IPS-18c (cell line): ENCODE results near the gene PLSCR4.

Source experiments
- H3K4me3 ChIP-seq: 2 replicates; pipeline ENCODE4 v1.7.0; 2013; ENCODE audit warnings: low read depth, mild to moderate bottlenecking, low read length, moderate library complexity; ENCODE audit not compliant: insufficient read depth
- H3K9me3 ChIP-seq: one replicate; pipeline ENCODE4 v1.6.1; 2013; ENCODE audit warnings: mild to moderate bottlenecking, low read length, moderate library complexity; ENCODE audit not compliant: control insufficient read depth, insufficient read depth

PLSCR4 gene

GRCh38 chr3:146218880-146219866, 31.7 kb downstream of the PLSCR4 start:
- H3K9me3 ChIP-seq = no peaks in the 10 kb centered on the region
- no peak overlapping the region for H3K4me3 ChIP-seq

DNA sequence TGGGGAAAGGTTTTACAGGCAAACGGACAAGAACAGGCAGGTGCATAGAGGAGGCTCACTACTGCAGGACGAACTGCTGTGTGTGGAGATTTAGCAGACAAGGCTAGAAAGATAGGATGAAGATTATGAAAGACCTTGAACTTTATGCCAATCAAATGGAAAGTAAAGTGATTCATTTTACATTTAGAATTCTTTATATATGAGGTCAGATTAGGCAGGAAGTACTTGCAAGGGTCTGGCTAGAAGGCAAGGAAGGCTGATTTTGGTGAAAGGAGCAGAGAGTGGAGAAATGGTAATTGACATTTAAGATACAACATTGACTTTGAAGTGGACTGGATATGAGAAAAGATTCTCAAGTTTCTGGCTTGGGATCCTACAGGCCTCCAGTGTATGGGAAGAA, 33.6 kb downstream of the PLSCR4 start:
- H3K4me3 ChIP-seq = no peak overlapping the region
- no peaks in the 10 kb centered on the region for H3K9me3 ChIP-seq

DNA sequence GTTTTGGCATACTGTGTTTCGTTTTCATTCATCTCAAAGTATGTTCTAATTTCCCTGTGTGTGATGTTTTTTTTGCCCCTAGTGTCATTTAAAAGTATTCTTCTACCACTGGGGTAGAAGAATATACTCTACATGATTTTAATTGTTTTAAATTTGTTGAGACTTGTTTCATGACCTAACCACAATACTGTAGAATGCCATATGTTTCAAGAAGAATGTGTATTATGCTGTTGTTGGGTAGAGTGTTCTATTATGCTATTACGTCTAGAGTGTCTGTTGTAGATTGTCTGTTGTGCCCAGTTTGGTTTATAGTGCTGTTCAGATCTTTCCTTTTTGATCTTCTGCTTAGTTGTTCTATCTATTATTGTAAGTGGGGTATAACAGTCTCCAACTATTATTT, 36.4 kb downstream of the PLSCR4 start:
- H3K9me3 ChIP-seq = no peaks in the 10 kb centered on the region
- no peak overlapping the region for H3K4me3 ChIP-seq

DNA sequence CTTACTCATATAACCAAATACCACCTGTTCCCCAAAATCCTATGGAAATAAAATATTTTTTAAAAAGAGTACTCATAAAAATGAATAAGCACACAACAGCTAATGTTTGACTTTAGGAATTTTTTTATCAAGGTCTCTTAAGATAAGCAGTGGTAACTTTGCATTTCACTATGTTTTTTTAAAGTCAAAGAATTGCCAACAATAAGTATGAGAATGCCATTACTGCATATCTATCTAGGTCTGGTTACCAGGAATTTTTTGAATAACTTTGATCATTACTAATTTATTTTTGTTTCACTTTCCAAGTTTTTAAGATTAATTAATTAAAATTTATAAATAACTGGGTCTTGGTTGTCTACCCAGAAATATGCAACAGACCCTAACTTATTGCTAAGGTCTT, 41.5 kb downstream of the PLSCR4 start:
- H3K4me3 ChIP-seq = no peak overlapping the region

DNA sequence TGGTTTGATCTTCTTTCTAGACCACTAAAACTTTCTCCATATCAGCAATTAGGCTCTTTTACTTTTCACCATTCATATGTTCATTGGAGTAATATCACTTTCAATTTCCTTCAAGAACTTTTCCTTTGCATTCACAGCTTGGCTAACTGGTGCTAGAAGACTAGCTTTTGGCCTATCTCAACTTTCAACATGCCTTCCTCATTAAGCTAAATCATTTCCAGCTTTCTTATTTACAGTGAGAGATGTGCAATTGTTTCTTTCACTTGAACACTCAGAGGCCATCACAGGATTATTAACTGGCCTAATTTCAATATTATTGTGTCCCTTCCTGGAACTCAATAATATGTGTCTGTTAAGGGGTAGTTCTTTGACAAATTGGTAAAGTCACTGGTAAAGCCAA, 47.1 kb downstream of the PLSCR4 start:
- Histone ChIP-seq H3K9me3 (no peaks in the 10 kb centered on the region), H3K4me3 (no peak overlapping the region)

More for the DNA sequence above, 41.5 kb downstream of the PLSCR4 start:
- H3K9me3 ChIP-seq = no peaks in the 10 kb centered on the region

- no peak overlapping the region for H3K4me3 ChIP-seq
- no peaks in the 10 kb centered on the region for H3K9me3 ChIP-seq
These were observed 50.3 kb downstream of the PLSCR4 start for GRCh38 chr3:146200461-146201220.

DNA sequence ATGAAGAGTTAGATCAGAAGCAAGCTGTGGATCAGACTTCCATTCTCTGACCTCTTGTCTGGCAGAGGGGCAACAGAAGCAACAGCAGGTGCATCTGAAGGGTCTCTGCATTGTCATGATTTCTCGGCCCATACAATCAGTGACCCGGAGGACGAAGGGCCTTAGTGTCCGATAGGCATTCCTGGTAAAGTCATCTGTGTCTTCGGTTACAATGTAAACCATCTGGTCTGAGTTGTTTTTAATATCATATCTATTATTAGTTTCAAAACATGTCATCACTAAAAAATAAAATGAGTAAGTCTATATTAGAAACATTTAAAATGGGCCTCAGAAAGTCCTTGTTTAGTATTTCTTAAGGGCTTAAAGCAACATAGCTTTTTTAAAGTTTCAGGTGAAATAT, 51.1 kb downstream of the PLSCR4 start:
- H3K4me3 ChIP-seq = no peak overlapping the region
- H3K9me3 ChIP-seq = no peaks in the 10 kb centered on the region

DNA sequence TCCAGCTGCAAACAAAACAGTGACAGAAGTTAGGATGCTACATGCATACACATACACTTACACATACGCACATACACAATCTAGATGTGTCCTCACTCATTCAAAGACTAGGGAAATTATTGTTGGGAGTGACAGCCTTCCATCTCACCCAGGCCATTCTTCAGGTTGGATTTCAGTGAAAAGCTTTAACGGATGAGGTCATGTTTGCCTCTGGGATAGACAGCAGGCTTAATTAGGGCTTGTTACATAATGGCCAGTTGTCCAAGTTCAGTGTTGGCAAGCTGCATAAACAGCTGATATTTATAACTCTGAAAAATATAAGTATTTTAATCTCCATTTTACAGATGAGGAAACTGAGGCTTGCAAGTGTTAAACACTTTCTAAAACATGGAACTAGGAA, 54.1 kb downstream of the PLSCR4 start:
- Histone ChIP-seq H3K4me3 (no peak overlapping the region), H3K9me3 (no peaks in the 10 kb centered on the region)

DNA sequence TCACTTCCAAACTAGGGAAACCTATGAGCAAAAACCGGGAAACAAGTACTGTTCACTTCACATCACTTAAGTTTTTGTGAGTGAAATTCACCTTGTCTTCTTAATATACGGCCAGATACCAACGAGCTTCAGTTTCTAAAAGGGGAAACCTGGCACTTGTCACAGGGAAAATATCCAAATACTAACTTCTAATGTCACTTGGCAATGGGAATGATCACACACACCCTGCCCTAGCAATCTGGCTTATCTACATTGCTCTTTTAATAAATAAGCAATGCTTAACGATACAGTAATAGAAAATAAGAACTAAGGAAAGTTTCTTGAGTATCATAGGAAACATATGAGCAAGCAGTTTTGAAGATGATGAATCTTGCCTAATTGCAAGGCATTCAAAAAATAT, 55.3 kb downstream of the PLSCR4 start:
- Histone ChIP-seq H3K4me3 (no peak overlapping the region), H3K9me3 (no peaks in the 10 kb centered on the region)

GRCh38 chr3:146195030-146195429, 55.9 kb downstream of the PLSCR4 start:
- no peak overlapping the region for H3K4me3 ChIP-seq
- no peaks in the 10 kb centered on the region for H3K9me3 ChIP-seq

GRCh38 chr3:146191051-146191450, 59.9 kb downstream of the PLSCR4 start:
- no peaks in the 10 kb centered on the region for H3K9me3 ChIP-seq
- no peak overlapping the region for H3K4me3 ChIP-seq

DNA sequence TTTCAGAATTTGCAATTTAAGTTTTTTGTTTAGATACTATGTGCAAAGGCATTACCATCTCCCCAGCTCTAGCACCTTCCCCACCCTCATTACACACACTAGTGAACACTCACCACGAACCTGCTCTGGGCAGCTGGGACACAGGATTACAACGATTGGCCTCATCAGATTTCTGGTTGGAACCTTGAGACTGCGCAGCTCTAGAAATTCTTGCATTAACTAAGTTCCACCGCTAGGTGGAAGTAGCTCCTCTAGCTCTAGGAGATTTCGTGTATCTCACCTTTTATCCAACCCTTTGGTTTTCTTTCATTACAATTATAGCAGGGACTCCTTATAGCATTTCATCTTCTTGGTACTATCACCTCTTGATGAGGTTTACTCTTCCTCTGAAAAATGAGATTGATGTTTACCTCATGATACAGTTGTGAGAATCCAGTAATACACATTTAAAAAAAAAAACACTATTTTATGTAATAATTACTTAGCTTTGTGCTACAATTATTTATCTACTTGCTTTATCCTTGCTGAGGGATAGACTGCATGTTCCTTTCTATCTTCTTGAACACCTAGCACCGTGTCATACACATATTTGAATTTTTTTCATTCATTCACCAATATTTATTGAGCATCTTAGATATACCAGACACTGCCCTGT, 61.3 kb downstream of the PLSCR4 start:
- Histone ChIP-seq H3K9me3 (no peaks in the 10 kb centered on the region), H3K4me3 (no peak overlapping the region)

DNA sequence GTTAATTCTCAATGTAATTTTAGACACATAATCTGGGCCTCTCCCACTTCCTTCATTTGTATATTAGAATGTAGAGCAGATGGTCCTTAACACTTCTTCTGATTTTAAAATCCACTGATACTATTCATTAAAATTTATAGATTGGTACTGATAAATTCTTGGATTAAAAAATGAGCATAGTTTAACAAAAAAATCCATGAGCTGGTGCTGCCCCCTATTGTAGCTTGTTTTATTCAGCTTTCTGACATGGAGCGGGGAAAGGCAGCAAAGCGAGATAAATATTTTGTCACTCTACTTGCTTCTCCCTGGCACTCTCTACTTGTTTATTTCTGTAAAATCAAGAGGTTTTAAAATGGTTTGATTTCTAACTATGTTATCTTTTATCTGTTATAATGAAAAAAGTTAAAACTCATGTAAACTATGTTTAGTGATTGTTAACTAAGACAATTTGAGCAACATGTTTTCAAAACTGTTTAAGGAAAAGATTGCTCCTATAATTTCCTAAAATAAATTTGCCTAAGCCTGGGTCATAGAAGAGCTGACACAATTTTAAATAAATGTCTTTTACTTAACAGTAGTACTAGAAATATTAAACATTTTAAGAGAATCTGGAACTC, 63.5 kb downstream of the PLSCR4 start:
- H3K4me3 ChIP-seq = no peak overlapping the region

GRCh38 chr3:146184241-146185015, 66.5 kb downstream of the PLSCR4 start:
- no peak overlapping the region for H3K4me3 ChIP-seq
- H3K9me3 ChIP-seq = no peaks in the 10 kb centered on the region

More for the DNA sequence above, 63.5 kb downstream of the PLSCR4 start:
- H3K9me3 ChIP-seq = no peaks in the 10 kb centered on the region

DNA sequence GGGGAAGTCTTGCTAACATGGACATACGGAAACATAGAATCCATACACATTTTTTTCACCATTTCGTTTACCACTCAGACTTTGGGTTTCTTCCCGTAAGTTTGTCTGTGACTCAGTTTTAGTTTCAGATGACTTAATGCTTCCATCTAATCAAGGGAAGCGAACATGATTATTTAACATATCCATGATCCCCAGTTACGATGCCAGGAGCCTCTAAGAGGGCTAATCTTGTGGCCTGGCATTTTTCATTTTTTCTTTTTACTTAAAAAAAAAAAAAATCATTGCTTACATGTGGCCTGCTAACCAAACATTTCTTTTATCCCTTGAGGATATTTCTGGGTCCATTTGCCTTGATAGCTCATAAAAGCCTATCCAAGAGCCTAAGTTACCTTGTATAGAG, 69.7 kb downstream of the PLSCR4 start:
- no peak overlapping the region for H3K4me3 ChIP-seq

DNA sequence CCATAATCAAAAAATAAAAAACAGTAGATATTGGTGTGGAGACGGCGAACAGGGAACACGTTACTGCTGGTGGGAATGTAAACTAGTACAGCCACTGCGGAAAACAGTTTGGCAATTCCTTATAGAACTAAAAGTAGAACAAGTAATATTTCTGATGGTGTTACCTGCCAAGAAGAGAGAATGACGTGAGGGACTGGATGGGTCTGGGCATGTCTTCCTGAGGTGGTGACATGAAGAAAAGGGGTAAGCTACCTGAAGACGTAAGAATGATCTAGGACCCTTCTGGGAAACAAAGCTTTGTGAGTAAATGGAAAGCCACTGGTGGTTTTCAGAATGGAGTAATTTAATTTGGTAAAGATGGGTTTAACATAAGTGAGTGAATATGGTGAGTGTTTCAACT, 70.5 kb downstream of the PLSCR4 start:
- H3K9me3 ChIP-seq = no peaks in the 10 kb centered on the region

More for the DNA sequence above, 69.7 kb downstream of the PLSCR4 start:
- H3K9me3 ChIP-seq = no peaks in the 10 kb centered on the region

More for the DNA sequence above, 70.5 kb downstream of the PLSCR4 start:
- no peak overlapping the region for H3K4me3 ChIP-seq
